Measurements from ENCODE around the gene SSH2.
"Not testable (repeated sequence)": the region's sequence is repeated elsewhere in the genome, so short reads cannot be mapped to it uniquely, and the experiment has no call there.

Gene SSH2

GRCh38 chr17:29929533-29930408 lies at the start of gene SSH2:
SSH2 (minus strand) TSS chr17:29930228; CDS start chr17:29930000, 228 bp downstream.
- DNase-seq = peak; percentile 87 to 89

- no peak for DNase-seq
These were observed 47.8 kb upstream of the SSH2 start for GRCh38 chr17:29977836-29978235.

GRCh38 chr17:29973005-29973404 lies 43.0 kb upstream of the SSH2 start:
- no peak for DNase-seq

GRCh38 chr17:29972277-29972676 lies 42.2 kb upstream of the SSH2 start:
- DNase-seq = no peak

GRCh38 chr17:29968271-29968670 lies 38.2 kb upstream of the SSH2 start:
- no peak for DNase-seq

- no peak for DNase-seq
These were observed 32.6 kb upstream of the SSH2 start for GRCh38 chr17:29962656-29963055.

GRCh38 chr17:29959658-29960337 lies 29.8 kb upstream of the SSH2 start:
- DNase-seq = no peak

GRCh38 chr17:29958947-29959657 lies 29.1 kb upstream of the SSH2 start:
- DNase-seq = no peak

- DNase-seq = not testable (repeated sequence)
These were observed 27.5 kb upstream of the SSH2 start for GRCh38 chr17:29957488-29957887.

GRCh38 chr17:29956225-29956624 lies 26.2 kb upstream of the SSH2 start:
- DNase-seq = no peak

- no peak for DNase-seq
These were observed 24.4 kb upstream of the SSH2 start for GRCh38 chr17:29954405-29954804.

- no peak for DNase-seq
These were observed 19.7 kb upstream of the SSH2 start for GRCh38 chr17:29949696-29950095.

GRCh38 chr17:29948448-29949215 lies 18.6 kb upstream of the SSH2 start:
- DNase-seq = no peak

GRCh38 chr17:29945281-29945680 lies 15.3 kb upstream of the SSH2 start:
- DNase-seq = no peak

GRCh38 chr17:29941334-29941733 lies 11.3 kb upstream of the SSH2 start, which contains the start of gene EFCAB5:
EFCAB5 (plus strand) TSS chr17:29941634; CDS start chr17:29941797, 163 bp downstream.
- DNase-seq = no peak

GRCh38 chr17:29936724-29937123 lies 6.7 kb upstream of the SSH2 start:
- DNase-seq = no peak

- not testable (repeated sequence) for DNase-seq
These were observed 5.9 kb upstream of the SSH2 start for GRCh38 chr17:29935909-29936308.

GRCh38 chr17:29933379-29933778 lies 3.4 kb upstream of the SSH2 start:
- DNase-seq = no peak

GRCh38 chr17:29931231-29931932 lies 1.4 kb upstream of the SSH2 start:
- peak; percentile 60 to 67 for DNase-seq

- no peak for DNase-seq
These were observed 482 bp upstream of the SSH2 start for GRCh38 chr17:29930409-29931010.

GRCh38 chr17:29929006-29929532 lies 959 bp downstream of the SSH2 start:
- peak in 1 of 2 donors; percentile 9 for DNase-seq
